Endometrial microvascular endothelial cells (primary cell): ENCODE results near the gene GLS. TPM values are rescaled to one million over a fixed set of nuclear protein-coding genes. Genes with fewer than 3 reads are reported as not detected.

ENCODE experiments used
- in situ Hi-C: cut with HindIII; loops from 2 replicates; pipeline ENCODE4 v1.10.0; 2017; ENCODE audit warnings: low sequenced_read_pairs, low pct_unique_long_range_greater_than_20kb; ENCODE audit errors: inconsistent ontology term
- total RNA-seq: library from RNA; depleted of rRNA; stranded (reverse); fragments of >200 nt; gene quantifications from one replicate; pipeline ENCODE4 v1.2.3, GENCODE V29; 2015; ENCODE audit errors: inconsistent ontology term

The GLS gene
- total RNA-seq, 1 donor from 2014 or later: 110 TPM

GRCh38 chr2:190910341-190911136, 29.9 kb downstream of the GLS start:
- in situ Hi-C loops: no loop called here

GRCh38 chr2:190911813-190912212, 31.2 kb downstream of the GLS start:
- in situ Hi-C loops: no loop called here

GRCh38 chr2:190912726-190913125, 32.1 kb downstream of the GLS start:
- in situ Hi-C loops: no loop called here

- in situ Hi-C loops: no loop called here
Observed at GRCh38 chr2:190913725-190914124, 33.1 kb downstream of the GLS start.

DNA sequence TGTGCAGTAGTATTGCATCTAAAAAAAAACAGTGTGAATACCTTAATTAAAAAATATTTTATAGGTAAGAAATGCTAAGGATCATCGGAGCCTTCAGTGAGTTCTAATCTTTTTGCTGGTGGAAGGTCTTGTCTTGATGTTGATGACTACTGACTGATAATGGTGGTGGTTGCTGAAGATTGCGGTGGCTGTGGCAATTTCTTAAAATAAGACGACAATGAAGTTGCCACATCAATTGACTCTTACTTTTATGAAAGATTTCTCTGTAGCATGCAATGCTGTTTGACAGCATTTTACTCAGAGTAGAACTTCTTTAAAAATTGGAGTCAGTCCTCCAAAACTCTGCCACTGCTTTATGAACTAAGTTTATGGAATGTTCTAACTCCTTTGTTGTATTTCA, 36.2 kb downstream of the GLS start:
- in situ Hi-C loops: no loop called here

DNA sequence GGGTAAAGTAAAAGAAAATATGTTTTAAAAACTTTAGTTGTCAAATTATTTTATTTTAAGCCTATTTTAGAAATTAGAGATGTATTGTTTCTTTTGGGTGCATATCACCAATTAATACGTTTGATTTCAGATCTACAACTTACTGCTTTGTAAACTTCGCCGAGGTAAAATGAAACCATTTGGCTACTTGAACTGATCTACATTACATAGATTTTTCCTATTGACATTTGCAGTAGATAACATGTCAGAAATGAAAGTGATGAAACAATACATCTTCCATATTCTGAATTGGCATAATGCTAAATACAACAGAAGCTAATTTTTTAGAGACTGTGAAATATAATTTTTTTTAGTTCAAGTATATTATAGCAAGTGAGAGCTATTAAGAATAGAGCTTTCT, 39.5 kb downstream of the GLS start:
- in situ Hi-C loops: no loop called here

GRCh38 chr2:190922376-190922775, 41.8 kb downstream of the GLS start:
- in situ Hi-C loops: no loop called here

DNA sequence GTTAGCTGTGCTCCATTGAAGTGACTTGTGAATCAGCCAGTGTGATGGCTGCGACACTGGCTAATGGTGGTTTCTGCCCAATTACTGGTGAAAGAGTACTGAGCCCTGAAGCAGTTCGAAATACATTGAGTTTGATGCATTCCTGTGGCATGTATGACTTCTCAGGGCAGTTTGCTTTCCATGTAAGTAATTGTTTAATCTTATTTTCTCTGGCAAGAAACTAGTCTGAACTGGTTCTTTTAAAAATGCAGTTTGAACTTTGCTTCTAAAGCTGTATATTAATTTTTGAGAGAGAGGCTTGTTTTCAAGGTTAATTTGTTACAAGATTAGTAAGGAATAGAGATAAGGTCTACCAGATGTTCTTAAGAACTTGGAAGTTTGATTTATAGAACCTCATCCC, 46.7 kb downstream of the GLS start:
- in situ Hi-C loops: no loop called here

GRCh38 chr2:190929919-190930318, 49.3 kb downstream of the GLS start:
- in situ Hi-C loops: no loop called here

DNA sequence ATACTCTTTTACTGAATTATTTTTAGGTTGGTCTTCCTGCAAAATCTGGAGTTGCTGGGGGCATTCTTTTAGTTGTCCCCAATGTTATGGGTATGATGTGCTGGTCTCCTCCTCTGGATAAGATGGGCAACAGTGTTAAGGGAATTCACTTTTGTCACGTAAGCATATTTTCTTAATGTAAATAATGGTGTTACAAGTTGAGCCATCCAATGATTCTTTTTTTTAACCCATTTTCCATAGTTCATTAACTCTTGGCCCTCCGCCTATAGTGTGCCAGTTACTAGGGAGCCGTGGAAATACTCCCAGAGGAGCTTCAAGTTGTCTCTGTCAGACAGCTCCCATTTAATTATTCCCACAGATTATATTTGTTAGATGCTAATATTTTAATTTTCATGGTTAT, 49.8 kb downstream of the GLS start:
- in situ Hi-C loops: no loop called here

DNA sequence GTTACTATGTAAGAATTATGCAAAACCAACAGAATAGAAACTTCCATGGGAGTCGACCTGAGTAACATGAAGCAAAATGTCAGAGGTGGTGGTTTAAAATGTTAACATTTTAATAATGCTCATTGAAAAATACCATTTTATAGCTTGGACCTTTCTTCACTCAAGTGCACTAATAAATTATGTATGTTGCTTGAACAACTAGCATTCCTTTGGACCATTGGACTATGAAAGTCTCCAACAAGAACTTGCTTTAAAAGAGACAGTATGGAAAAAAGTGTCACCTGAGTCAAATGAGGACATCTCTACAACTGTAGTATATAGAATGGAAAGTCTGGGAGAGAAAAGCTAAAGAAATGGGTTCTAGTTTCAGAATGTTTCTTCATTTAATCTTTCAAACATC, 51.9 kb downstream of the GLS start:
- in situ Hi-C loops: no loop called here

- in situ Hi-C loops: no loop called here
Observed at GRCh38 chr2:190933361-190933760, 52.7 kb downstream of the GLS start.

DNA sequence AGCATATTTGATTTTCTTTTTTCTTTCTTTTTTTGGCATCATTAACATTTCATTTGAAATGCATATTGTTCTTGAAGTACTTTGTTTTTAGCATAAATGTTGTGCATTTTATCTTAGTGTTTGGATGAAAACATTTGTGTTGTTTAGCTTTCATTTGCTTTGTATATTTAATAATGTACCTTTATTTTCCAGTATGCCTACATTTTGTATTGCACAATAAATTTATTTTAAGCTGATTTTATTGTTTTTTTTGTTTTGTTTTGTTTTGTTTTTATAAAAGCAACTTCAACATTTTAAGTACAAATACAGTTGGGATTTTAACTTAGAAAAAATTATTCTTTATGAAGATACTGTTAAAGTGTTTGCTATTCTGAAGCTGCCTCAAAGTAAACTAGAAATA, 54.4 kb downstream of the GLS start:
- in situ Hi-C loops: no loop called here

GRCh38 chr2:190938771-190939335, 58.2 kb downstream of the GLS start:
- in situ Hi-C loops: no loop called here

- in situ Hi-C loops: no loop called here
Observed at GRCh38 chr2:190940454-190940853, 59.8 kb downstream of the GLS start.

GRCh38 chr2:190941571-190941970, 61.0 kb downstream of the GLS start:
- in situ Hi-C loops: no loop called here

DNA sequence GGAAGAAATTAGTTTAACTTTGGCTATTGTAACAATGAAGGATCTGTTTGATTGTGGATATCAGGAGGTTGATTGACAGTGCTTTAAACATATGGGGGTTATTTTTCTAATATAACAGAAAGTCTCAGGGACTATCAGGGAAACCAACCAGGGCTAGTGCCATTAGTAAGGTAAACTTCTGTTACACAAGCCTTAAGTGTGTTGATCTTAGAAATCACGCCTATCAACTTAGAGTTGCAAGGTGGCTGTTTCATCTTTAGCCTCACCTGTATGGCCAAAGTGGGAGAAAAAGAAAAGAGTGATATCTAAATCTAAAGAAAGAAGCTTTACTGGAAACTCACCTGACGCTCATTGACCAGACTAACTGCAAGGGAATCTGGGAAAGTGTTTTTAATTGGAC, 62.1 kb downstream of the GLS start:
- in situ Hi-C loops: no loop called here

DNA sequence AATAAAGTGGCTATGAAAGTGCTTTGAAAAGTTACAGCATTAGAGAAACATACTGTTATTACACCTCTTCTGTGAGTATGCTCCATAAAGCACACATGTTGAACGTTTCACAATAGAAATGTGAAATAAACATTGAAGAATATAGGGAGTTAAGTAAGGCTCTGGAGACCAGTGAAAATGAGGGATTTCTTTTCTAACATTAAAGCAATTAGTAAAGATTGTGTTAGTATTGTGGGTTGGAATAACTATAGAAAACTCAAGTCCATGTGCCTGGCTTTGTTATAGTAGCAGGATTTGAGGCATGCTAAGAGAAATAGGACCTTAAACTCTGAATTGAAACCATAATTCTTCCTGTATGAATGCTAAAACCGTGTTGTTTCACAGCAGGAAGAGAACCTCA, 63.1 kb downstream of the GLS start:
- in situ Hi-C loops: no loop called here

DNA sequence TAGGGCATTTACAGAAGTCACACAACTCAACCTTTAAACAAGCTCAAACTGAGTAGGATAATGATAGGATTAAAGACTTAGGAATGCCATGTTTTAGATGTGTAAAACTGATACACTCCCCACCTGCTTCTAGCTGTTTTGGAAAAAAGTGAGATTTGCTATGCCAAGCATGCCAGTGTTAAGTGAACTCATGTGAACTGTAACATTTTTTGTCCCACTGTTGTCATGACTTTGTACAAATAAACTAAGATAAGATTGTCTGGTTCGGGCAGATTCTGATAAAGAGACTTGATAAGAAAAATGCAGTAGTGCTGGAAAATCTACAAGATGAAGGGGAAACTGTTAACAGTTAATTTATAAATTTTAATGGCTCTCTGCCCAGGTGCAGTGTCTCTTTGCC, 66.5 kb downstream of the GLS start:
- in situ Hi-C loops: no loop called here

DNA sequence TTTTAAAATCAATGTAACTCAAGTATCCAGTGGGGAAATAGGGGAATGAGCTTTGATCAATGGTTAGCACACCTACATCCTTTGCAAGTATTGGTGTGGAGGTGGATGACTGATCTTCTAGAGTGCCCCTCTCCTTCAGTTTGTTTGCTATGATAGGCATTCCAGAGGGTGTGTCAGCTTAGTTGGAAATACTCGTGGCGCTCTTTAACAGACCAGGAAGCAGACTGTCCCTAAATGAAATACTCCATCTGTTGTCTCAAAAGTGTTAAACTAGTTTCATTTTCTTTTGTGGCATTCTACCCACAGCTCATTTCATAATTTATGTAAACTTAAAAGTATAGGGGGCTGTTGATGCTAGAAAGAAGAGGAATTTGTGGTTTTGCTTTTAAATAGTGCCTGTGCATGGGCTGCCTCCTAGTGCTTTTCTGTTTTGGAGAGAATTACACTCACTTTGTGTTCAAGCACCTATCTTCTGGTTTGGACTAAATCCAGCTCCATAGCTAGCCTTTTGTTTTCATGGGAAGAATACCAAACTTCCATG, 67.2 kb downstream of the GLS start:
- in situ Hi-C loops: no loop called here

- in situ Hi-C loops: no loop called here
Observed at GRCh38 chr2:190948671-190949070, 68.0 kb downstream of the GLS start.
